Measurements from ENCODE around the gene KLHL25.

The KLHL25 gene, protein sequence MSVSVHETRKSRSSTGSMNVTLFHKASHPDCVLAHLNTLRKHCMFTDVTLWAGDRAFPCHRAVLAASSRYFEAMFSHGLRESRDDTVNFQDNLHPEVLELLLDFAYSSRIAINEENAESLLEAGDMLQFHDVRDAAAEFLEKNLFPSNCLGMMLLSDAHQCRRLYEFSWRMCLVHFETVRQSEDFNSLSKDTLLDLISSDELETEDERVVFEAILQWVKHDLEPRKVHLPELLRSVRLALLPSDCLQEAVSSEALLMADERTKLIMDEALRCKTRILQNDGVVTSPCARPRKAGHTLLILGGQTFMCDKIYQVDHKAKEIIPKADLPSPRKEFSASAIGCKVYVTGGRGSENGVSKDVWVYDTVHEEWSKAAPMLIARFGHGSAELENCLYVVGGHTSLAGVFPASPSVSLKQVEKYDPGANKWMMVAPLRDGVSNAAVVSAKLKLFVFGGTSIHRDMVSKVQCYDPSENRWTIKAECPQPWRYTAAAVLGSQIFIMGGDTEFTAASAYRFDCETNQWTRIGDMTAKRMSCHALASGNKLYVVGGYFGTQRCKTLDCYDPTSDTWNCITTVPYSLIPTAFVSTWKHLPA

DNA sequence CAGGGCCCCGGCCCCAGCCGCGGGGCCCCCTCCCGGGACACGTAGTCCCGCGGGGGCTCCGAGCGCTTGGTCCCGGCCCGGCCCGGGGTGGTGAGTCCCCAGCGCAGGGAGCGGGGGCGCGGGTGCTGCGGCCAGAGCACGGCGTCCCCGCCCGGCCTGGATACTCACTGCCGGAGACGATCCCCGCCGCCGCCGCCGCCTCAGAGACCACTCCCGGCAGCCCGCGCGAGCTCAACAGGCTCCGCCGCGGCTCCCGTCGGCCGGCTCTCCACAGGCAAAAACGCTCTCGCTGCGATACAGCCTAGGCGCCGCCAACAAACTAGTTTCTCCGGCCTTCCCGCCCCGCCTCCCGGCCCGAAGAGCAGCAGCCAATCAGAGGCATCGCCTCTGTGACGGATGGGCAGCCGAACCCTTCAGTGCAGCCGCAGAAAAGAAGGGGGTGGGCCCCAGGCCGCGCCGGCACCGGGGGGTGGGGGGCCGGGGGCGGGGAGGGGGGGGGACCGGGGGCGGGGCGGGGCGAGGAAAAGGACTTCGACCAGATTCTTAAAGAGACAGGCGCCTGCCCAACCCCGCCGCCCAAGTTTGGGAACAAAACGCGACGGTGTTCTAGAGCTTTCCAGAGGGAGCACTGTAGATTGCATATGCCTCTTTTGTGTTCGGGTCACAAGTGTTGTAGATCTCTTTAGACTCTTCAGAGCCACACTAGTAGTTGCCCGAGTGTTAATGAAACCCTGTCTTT lies at the start of gene KLHL25:
KLHL25 (minus strand) TSS at position 328 of the 739 bp plus-strand sequence. CDS start 25,115 bp downstream, outside the sequence.
- peak; percentile 85 for DNase-seq (ENCODE audit: low read depth)
- H3K4me3 ChIP-seq (ENCODE audit: low read depth, low read length), result peak within 1 kb of the TSS; percentile 81
- TF ChIP-seq, protein P1, sequence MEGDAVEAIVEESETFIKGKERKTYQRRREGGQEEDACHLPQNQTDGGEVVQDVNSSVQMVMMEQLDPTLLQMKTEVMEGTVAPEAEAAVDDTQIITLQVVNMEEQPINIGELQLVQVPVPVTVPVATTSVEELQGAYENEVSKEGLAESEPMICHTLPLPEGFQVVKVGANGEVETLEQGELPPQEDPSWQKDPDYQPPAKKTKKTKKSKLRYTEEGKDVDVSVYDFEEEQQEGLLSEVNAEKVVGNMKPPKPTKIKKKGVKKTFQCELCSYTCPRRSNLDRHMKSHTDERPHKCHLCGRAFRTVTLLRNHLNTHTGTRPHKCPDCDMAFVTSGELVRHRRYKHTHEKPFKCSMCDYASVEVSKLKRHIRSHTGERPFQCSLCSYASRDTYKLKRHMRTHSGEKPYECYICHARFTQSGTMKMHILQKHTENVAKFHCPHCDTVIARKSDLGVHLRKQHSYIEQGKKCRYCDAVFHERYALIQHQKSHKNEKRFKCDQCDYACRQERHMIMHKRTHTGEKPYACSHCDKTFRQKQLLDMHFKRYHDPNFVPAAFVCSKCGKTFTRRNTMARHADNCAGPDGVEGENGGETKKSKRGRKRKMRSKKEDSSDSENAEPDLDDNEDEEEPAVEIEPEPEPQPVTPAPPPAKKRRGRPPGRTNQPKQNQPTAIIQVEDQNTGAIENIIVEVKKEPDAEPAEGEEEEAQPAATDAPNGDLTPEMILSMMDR (IDR thresholded peaks at IDR 0.05; ENCODE audit: control insufficient read depth, extremely low read depth, insufficient read depth), result no peak

DNA sequence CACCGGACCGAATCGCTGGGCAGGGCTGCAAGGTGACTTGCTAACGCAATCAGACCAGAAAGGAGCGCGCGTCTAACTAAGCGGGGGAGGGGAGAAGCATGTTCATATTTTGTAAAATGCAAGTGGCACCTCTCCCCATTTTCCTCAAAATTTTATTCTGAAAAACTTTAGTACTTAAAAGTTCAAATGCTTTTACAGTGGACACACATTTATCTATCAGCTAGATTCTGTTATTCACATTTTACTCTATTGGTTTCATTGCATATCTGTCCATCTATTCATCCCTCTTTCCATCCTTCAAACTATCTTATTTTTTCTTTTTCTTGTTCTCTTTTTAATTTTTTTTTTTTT lies 46.1 kb upstream of the KLHL25 start:
- DNase-seq (ENCODE audit: low read depth), result no peak
- TF ChIP-seq, protein P1 (IDR thresholded peaks at IDR 0.05; ENCODE audit: control insufficient read depth, extremely low read depth, insufficient read depth), result no peak
- no peak overlapping the region for H3K4me3 ChIP-seq (ENCODE audit: low read depth, low read length)

DNA sequence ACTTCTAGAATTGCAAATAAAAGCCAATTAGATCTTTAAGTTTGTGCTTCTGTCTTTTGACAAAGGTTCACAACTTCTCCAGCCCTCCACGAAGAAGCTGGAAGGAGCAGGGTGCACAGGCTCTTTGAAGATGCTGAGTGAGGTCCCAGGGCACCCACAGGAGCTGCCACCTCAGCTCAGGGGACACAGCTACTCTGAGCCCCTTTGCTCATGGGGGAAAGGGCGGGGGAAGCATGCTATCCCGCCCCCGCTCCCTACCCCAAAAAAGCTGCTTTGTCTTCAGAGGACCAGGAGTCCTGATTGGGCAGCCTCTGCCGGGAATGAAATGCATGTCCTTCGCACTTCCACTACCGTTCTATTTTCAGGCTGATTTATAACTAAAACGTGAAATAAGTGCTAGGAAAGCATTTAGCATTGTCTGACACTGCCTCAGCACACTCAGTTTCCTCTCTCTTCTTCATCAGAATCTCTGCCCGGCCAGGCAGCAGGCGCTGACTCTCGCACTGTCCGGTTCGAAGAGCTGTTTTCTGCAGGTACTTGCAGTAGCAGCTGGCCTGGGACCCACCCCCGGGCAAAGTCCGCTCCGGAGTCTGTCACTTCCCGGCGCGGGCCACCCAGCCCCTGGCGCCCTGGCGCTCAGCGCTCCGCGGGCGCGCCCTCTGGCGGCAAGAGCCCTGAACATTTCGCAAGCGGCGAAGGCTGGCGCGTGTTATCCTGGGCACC lies 45.5 kb upstream of the KLHL25 start:
- TF ChIP-seq, protein P1 (IDR thresholded peaks at IDR 0.05; ENCODE audit: control insufficient read depth, extremely low read depth, insufficient read depth), result peak; percentile 95
- peak; percentile 55 for DNase-seq (ENCODE audit: low read depth)
- H3K4me3 ChIP-seq (ENCODE audit: low read depth, low read length), result peak overlapping the region; percentile 3; the same call in 1 of the 2 replicates

DNA sequence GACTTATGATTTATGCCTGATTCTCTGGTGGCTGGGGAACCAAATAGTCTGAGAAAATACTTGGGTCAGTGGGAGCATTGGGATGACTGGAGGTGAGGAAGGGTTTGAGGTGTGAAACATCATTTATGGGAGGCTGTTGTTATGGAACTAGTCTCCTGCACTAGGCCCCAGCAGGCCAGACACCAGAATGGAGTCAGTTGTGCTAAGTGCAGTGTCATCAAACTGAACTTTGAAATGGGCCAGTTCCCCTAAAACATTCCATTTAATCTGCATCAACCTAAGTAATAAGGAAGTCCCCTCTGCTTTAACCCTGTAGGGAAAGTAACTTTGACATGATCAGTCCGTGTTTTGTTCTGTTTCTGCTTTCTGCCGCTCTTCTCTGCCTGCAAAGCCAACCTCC lies 44.9 kb upstream of the KLHL25 start:
- DNase-seq (ENCODE audit: low read depth), result no peak
- H3K4me3 ChIP-seq (ENCODE audit: low read depth, low read length), result no peak overlapping the region
- TF ChIP-seq, protein P1 (IDR thresholded peaks at IDR 0.05; ENCODE audit: control insufficient read depth, extremely low read depth, insufficient read depth), result no peak

DNA sequence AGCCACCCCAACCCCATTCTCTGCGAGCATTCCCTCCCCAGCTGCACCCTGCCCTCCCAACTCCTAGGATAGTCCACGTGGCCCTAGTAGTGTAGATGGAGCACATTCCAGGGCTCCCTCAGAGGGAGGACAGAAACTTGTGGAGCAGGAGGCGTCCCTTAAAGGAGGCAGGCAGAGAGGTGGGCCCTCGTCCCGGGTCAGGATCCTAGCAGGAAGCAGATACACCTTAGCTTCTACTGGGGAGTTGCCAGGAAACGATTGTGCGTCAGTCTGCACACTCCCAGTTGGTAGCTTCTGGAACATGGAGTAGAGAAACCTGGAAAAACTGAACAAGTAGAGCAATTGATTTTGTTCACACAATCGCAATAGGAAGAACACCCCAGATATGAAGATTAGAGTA lies 43.9 kb upstream of the KLHL25 start:
- TF ChIP-seq, protein P1 (IDR thresholded peaks at IDR 0.05; ENCODE audit: control insufficient read depth, extremely low read depth, insufficient read depth), result no peak

DNA sequence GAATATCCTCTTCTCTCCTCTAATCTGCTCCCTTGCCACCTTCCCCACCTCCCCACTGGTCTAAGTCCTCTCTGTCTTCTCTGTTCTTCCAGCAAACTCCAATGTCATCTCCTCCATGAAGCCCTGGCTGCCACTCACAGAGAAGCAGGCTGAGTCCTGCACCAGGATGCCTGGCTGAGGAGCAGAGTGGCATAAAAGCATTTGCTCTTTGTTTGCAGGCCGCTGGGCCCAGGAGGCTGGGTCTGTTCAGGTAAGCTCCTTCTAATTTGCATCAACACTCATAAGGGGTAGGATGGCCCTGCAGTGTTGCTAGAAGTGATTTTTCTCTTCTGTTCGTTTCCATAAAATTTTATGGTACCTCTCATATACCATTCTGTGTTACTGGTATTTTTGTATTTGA lies 43.2 kb upstream of the KLHL25 start:
- TF ChIP-seq, protein P1 (IDR thresholded peaks at IDR 0.05; ENCODE audit: control insufficient read depth, extremely low read depth, insufficient read depth), result no peak
- no peak for DNase-seq (ENCODE audit: low read depth)
- no peak overlapping the region for H3K4me3 ChIP-seq (ENCODE audit: low read depth, low read length)

More for the DNA sequence above, 43.9 kb upstream of the KLHL25 start:
- no peak for DNase-seq (ENCODE audit: low read depth)
- H3K4me3 ChIP-seq (ENCODE audit: low read depth, low read length), result no peak overlapping the region
